ENCODE data around the gene GALNT17.

GALNT17 gene

GRCh38 chr7:71411475-71411874 lies 279.5 kb downstream of the GALNT17 start:
- no peaks in the 10 kb centered on the region for H3K36me3 ChIP-seq (ENCODE audit: insufficient read depth, low read length)

GRCh38 chr7:71414490-71414889 lies 282.5 kb downstream of the GALNT17 start:
- Histone ChIP-seq H3K27me3 (ENCODE audit: insufficient read depth, low read length) (no peaks in the 10 kb centered on the region), H3K27ac (ENCODE audit: low read depth, low read length) (no peak overlapping the region), H3K36me3 (ENCODE audit: insufficient read depth, low read length) (no peaks in the 10 kb centered on the region), H3K4me3 (ENCODE audit: low read depth, low read length) (no peak overlapping the region), H3K4me1 (ENCODE audit: control insufficient read depth, insufficient read depth, low read length, unreplicated experiment) (no peaks in the 10 kb centered on the region), H2AFZ (ENCODE audit: low read length, unreplicated experiment) (no peak overlapping the region), H3K79me2 (ENCODE audit: control insufficient read depth, insufficient read depth, low read length, unreplicated experiment) (no peaks in the 10 kb centered on the region)

More at GRCh38 chr7:71411475-71411874, 279.5 kb downstream of the GALNT17 start:
- Histone ChIP-seq H2AFZ (ENCODE audit: low read length, unreplicated experiment) (no peak overlapping the region), H3K4me3 (ENCODE audit: low read depth, low read length) (no peak overlapping the region), H3K27ac (ENCODE audit: low read depth, low read length) (no peak overlapping the region), H3K27me3 (ENCODE audit: insufficient read depth, low read length) (no peaks in the 10 kb centered on the region), H3K4me1 (ENCODE audit: control insufficient read depth, insufficient read depth, low read length, unreplicated experiment) (no peaks in the 10 kb centered on the region), H3K79me2 (ENCODE audit: control insufficient read depth, insufficient read depth, low read length, unreplicated experiment) (no peaks in the 10 kb centered on the region)

GRCh38 chr7:71419546-71420337 lies 287.8 kb downstream of the GALNT17 start:
- Histone ChIP-seq H3K27ac (ENCODE audit: low read depth, low read length) (no peak overlapping the region), H3K36me3 (ENCODE audit: insufficient read depth, low read length) (no peaks in the 10 kb centered on the region), H3K27me3 (ENCODE audit: insufficient read depth, low read length) (no peaks in the 10 kb centered on the region), H3K79me2 (ENCODE audit: control insufficient read depth, insufficient read depth, low read length, unreplicated experiment) (no peaks in the 10 kb centered on the region), H3K4me1 (ENCODE audit: control insufficient read depth, insufficient read depth, low read length, unreplicated experiment) (no peaks in the 10 kb centered on the region), H2AFZ (ENCODE audit: low read length, unreplicated experiment) (no peak overlapping the region), H3K4me3 (ENCODE audit: low read depth, low read length) (no peak overlapping the region)

- H3K4me1 ChIP-seq (ENCODE audit: control insufficient read depth, insufficient read depth, low read length, unreplicated experiment) = no peaks in the 10 kb centered on the region
- no peaks in the 10 kb centered on the region for H3K27me3 ChIP-seq (ENCODE audit: insufficient read depth, low read length)
- no peak overlapping the region for H3K4me3 ChIP-seq (ENCODE audit: low read depth, low read length)
- no peak overlapping the region for H3K27ac ChIP-seq (ENCODE audit: low read depth, low read length)
- no peaks in the 10 kb centered on the region for H3K79me2 ChIP-seq (ENCODE audit: control insufficient read depth, insufficient read depth, low read length, unreplicated experiment)
- no peak overlapping the region for H2AFZ ChIP-seq (ENCODE audit: low read length, unreplicated experiment)
- no peaks in the 10 kb centered on the region for H3K36me3 ChIP-seq (ENCODE audit: insufficient read depth, low read length)
Observed at GRCh38 chr7:71422104-71422503, 290.2 kb downstream of the GALNT17 start.

GRCh38 chr7:71424166-71425035 lies 292.5 kb downstream of the GALNT17 start:
- no peaks in the 10 kb centered on the region for H3K27me3 ChIP-seq (ENCODE audit: insufficient read depth, low read length)
- H3K36me3 ChIP-seq (ENCODE audit: insufficient read depth, low read length) = no peaks in the 10 kb centered on the region
- H2AFZ ChIP-seq (ENCODE audit: low read length, unreplicated experiment) = no peak overlapping the region
- no peaks in the 10 kb centered on the region for H3K4me1 ChIP-seq (ENCODE audit: control insufficient read depth, insufficient read depth, low read length, unreplicated experiment)
- no peaks in the 10 kb centered on the region for H3K79me2 ChIP-seq (ENCODE audit: control insufficient read depth, insufficient read depth, low read length, unreplicated experiment)
- H3K27ac ChIP-seq (ENCODE audit: low read depth, low read length) = no peak overlapping the region
- H3K4me3 ChIP-seq (ENCODE audit: low read depth, low read length) = no peak overlapping the region

GRCh38 chr7:71429083-71429482 lies 297.1 kb downstream of the GALNT17 start:
- no peak overlapping the region for H3K4me3 ChIP-seq (ENCODE audit: low read depth, low read length)
- H3K4me1 ChIP-seq (ENCODE audit: control insufficient read depth, insufficient read depth, low read length, unreplicated experiment) = no peaks in the 10 kb centered on the region
- H3K27ac ChIP-seq (ENCODE audit: low read depth, low read length) = no peak overlapping the region
- H3K79me2 ChIP-seq (ENCODE audit: control insufficient read depth, insufficient read depth, low read length, unreplicated experiment) = no peaks in the 10 kb centered on the region
- H2AFZ ChIP-seq (ENCODE audit: low read length, unreplicated experiment) = no peak overlapping the region
- H3K36me3 ChIP-seq (ENCODE audit: insufficient read depth, low read length) = no peaks in the 10 kb centered on the region
- H3K27me3 ChIP-seq (ENCODE audit: insufficient read depth, low read length) = no peaks in the 10 kb centered on the region

GRCh38 chr7:71430246-71430645 lies 298.3 kb downstream of the GALNT17 start:
- Histone ChIP-seq H3K79me2 (ENCODE audit: control insufficient read depth, insufficient read depth, low read length, unreplicated experiment) (no peaks in the 10 kb centered on the region), H3K36me3 (ENCODE audit: insufficient read depth, low read length) (no peaks in the 10 kb centered on the region), H3K27ac (ENCODE audit: low read depth, low read length) (no peak overlapping the region), H3K4me3 (ENCODE audit: low read depth, low read length) (no peak overlapping the region), H2AFZ (ENCODE audit: low read length, unreplicated experiment) (no peak overlapping the region), H3K4me1 (ENCODE audit: control insufficient read depth, insufficient read depth, low read length, unreplicated experiment) (no peaks in the 10 kb centered on the region), H3K27me3 (ENCODE audit: insufficient read depth, low read length) (no peaks in the 10 kb centered on the region)

- no peaks in the 10 kb centered on the region for H3K27me3 ChIP-seq (ENCODE audit: insufficient read depth, low read length)
- H3K79me2 ChIP-seq (ENCODE audit: control insufficient read depth, insufficient read depth, low read length, unreplicated experiment) = no peaks in the 10 kb centered on the region
- H2AFZ ChIP-seq (ENCODE audit: low read length, unreplicated experiment) = no peak overlapping the region
- H3K4me1 ChIP-seq (ENCODE audit: control insufficient read depth, insufficient read depth, low read length, unreplicated experiment) = no peaks in the 10 kb centered on the region
- no peak overlapping the region for H3K4me3 ChIP-seq (ENCODE audit: low read depth, low read length)
- no peaks in the 10 kb centered on the region for H3K36me3 ChIP-seq (ENCODE audit: insufficient read depth, low read length)
- H3K27ac ChIP-seq (ENCODE audit: low read depth, low read length) = no peak overlapping the region
Observed at GRCh38 chr7:71439321-71439720, 307.4 kb downstream of the GALNT17 start.

- H3K27me3 ChIP-seq (ENCODE audit: insufficient read depth, low read length) = no peaks in the 10 kb centered on the region
- H3K79me2 ChIP-seq (ENCODE audit: control insufficient read depth, insufficient read depth, low read length, unreplicated experiment) = no peaks in the 10 kb centered on the region
- H3K4me1 ChIP-seq (ENCODE audit: control insufficient read depth, insufficient read depth, low read length, unreplicated experiment) = no peaks in the 10 kb centered on the region
- H3K4me3 ChIP-seq (ENCODE audit: low read depth, low read length) = no peak overlapping the region
- H3K36me3 ChIP-seq (ENCODE audit: insufficient read depth, low read length) = no peaks in the 10 kb centered on the region
- no peak overlapping the region for H2AFZ ChIP-seq (ENCODE audit: low read length, unreplicated experiment)
- no peak overlapping the region for H3K27ac ChIP-seq (ENCODE audit: low read depth, low read length)
Observed at GRCh38 chr7:71442492-71443190, 310.7 kb downstream of the GALNT17 start.

GRCh38 chr7:71443191-71443530 lies 311.2 kb downstream of the GALNT17 start:
- Histone ChIP-seq H3K79me2 (ENCODE audit: control insufficient read depth, insufficient read depth, low read length, unreplicated experiment) (no peaks in the 10 kb centered on the region), H3K36me3 (ENCODE audit: insufficient read depth, low read length) (no peaks in the 10 kb centered on the region), H3K27ac (ENCODE audit: low read depth, low read length) (no peak overlapping the region), H2AFZ (ENCODE audit: low read length, unreplicated experiment) (no peak overlapping the region), H3K4me1 (ENCODE audit: control insufficient read depth, insufficient read depth, low read length, unreplicated experiment) (no peaks in the 10 kb centered on the region), H3K4me3 (ENCODE audit: low read depth, low read length) (no peak overlapping the region), H3K27me3 (ENCODE audit: insufficient read depth, low read length) (no peaks in the 10 kb centered on the region)
